GM23338 (cell line): ENCODE data around the gene SH3PXD2B. TPM values are rescaled to one million over a fixed set of nuclear protein-coding genes. Genes with fewer than 3 reads are reported as not detected.

ENCODE experiments used
- ATAC-seq: fragments of 200-7000 bp; cut with Tn5 transposase; 3 replicates; pipeline ENCODE4 v1.9.1; 2020
- DNase-seq: peaks from one replicate; pipeline ENCODE4 v3.0.0-alpha.2; 2015; ENCODE audit warnings: low spot score
- H2AFZ ChIP-seq: fragments of 200-600 bp; sonication (generic); 2 replicates; pipeline ENCODE4 v1.8.0; 2016; ENCODE audit warnings: antibody characterized with exemption, mild to moderate bottlenecking, moderate library complexity
- H3F3A ChIP-seq: fragments of 200-600 bp; sonication (generic); replicated peaks from 2 replicates; pipeline ENCODE4 v1.8.0; 2017; ENCODE audit warnings: antibody characterized with exemption, mixed run types, low read depth
- H3K27ac ChIP-seq: fragments of 200-600 bp; sonication (generic); 2 replicates; pipeline ENCODE4 v1.6.1; 2016; ENCODE audit warnings: low read depth
- H3K27me3 ChIP-seq: fragments of 200-600 bp; sonication (generic); 2 replicates; pipeline ENCODE4 v1.8.0; 2016; ENCODE audit warnings: mild to moderate bottlenecking, mixed run types, moderate library complexity; ENCODE audit not compliant: insufficient read depth
- H3K36me3 ChIP-seq: fragments of 200-600 bp; sonication (generic); 2 replicates; pipeline ENCODE4 v1.8.0; 2016; ENCODE audit warnings: mild to moderate bottlenecking; ENCODE audit not compliant: insufficient read depth
- H3K4me1 ChIP-seq: fragments of 200-600 bp; sonication (generic); 2 replicates; pipeline ENCODE4 v1.8.0; 2016; ENCODE audit warnings: mild to moderate bottlenecking, moderate library complexity; ENCODE audit not compliant: insufficient read depth
- H3K4me2 ChIP-seq: fragments of 200-600 bp; sonication (generic); 2 replicates; pipeline ENCODE4 v1.7.1; 2017; ENCODE audit warnings: mixed run types
- H3K4me3 ChIP-seq: fragments of 200-600 bp; sonication (generic); 2 replicates; pipeline ENCODE4 v1.6.1; 2016; ENCODE audit warnings: mixed run types
- H3K79me2 ChIP-seq: fragments of 200-600 bp; sonication (generic); replicated peaks from 2 replicates; pipeline ENCODE4 v1.8.0; 2017; ENCODE audit warnings: mild to moderate bottlenecking; ENCODE audit not compliant: insufficient read depth
- H3K9me2 ChIP-seq: fragments of 200-600 bp; sonication (generic); 2 replicates; pipeline ENCODE4 v1.8.0; 2017; ENCODE audit not compliant: insufficient read depth
- H4K20me1 ChIP-seq: fragments of 200-600 bp; sonication (generic); replicated peaks from 2 replicates; pipeline ENCODE4 v1.8.0; 2017; ENCODE audit warnings: mild to moderate bottlenecking; ENCODE audit not compliant: insufficient read depth
- H3K27ac Mint-ChIP-seq: 2 replicates; pipeline ENCODE4 v1.8.0; 2020; ENCODE audit warnings: inconsistent platforms, mild to moderate bottlenecking, moderate library complexity, mixed read lengths
- H3K27me3 Mint-ChIP-seq: 3 replicates; pipeline ENCODE4 v1.8.0; 2022; ENCODE audit warnings: low read depth, mild to moderate bottlenecking, moderate library complexity, mixed read lengths, inconsistent platforms; ENCODE audit not compliant: insufficient read depth, poor library complexity
- H3K36me3 Mint-ChIP-seq: 3 replicates; pipeline ENCODE4 v1.8.0; 2021; ENCODE audit warnings: low read depth, mild to moderate bottlenecking, inconsistent platforms, moderate library complexity, mixed read lengths
- H3K4me1 Mint-ChIP-seq: 3 replicates; pipeline ENCODE4 v1.8.0; 2020; ENCODE audit warnings: mild to moderate bottlenecking, inconsistent platforms, mixed read lengths
- H3K4me3 Mint-ChIP-seq: 3 replicates; pipeline ENCODE4 v1.8.0; 2021; ENCODE audit warnings: moderate library complexity, mild to moderate bottlenecking, inconsistent platforms, mixed read lengths
- H3K9me3 Mint-ChIP-seq: 3 replicates; pipeline ENCODE4 v1.8.0; 2020; ENCODE audit warnings: moderate library complexity, mild to moderate bottlenecking, inconsistent platforms, mixed read lengths
- CREB1 ChIP-seq: fragments of 250-450 bp; sonication (Bioruptor Pico); IDR thresholded peaks from 2 replicates; pipeline ENCODE4 v1.5.0; 2020; ENCODE audit warnings: low read depth, mild to moderate bottlenecking, moderate library complexity
- EZH2 ChIP-seq: fragments of 200-600 bp; sonication (generic); IDR thresholded peaks from one replicate; pipeline ENCODE4 v1.8.0; 2017; ENCODE audit warnings: antibody characterized with exemption, mild to moderate bottlenecking, low read depth; ENCODE audit not compliant: unreplicated experiment
- EZH2phosphoT487 ChIP-seq: fragments of 200-600 bp; sonication (generic); IDR thresholded peaks from one replicate; pipeline ENCODE4 v1.8.1; 2018; ENCODE audit warnings: antibody characterized with exemption; ENCODE audit not compliant: unreplicated experiment
- JUNB ChIP-seq: IDR thresholded peaks from one replicate; pipeline ENCODE4 v1.6.1; 2016; ENCODE audit warnings: antibody characterized with exemption; ENCODE audit not compliant: unreplicated experiment
- NANOG ChIP-seq: IDR thresholded peaks from 2 replicates; pipeline ENCODE4 v1.6.1; 2016; ENCODE audit warnings: antibody characterized with exemption, borderline replicate concordance
- POLR2AphosphoS5 ChIP-seq: IDR thresholded peaks from 2 replicates; pipeline ENCODE4 v1.6.1; 2016; ENCODE audit warnings: antibody characterized with exemption, low read depth
- STAT1 ChIP-seq: IDR thresholded peaks from one replicate; pipeline ENCODE4 v1.6.1; 2016; ENCODE audit warnings: antibody characterized with exemption; ENCODE audit not compliant: unreplicated experiment
- ZNF114 ChIP-seq: fragments of 250-450 bp; sonication (Bioruptor Pico); IDR thresholded peaks from 2 replicates; pipeline ENCODE4 v1.5.0; 2020; ENCODE audit warnings: mild to moderate bottlenecking, moderate library complexity
- ZNF331 ChIP-seq: fragments of 250-450 bp; sonication (Bioruptor Pico); IDR thresholded peaks from 2 replicates; pipeline ENCODE4 v1.5.0; 2020; ENCODE audit warnings: low read depth, mild to moderate bottlenecking, moderate library complexity
- polyA plus RNA-seq: library from polyadenylated mRNA; unstranded; fragments of >200 nt; fragmentation: Nextera tagmentation; extraction: Ambion mirVana; gene quantifications from 2 replicates; pipeline ENCODE4 v1.2.1, GENCODE V29; 2016
- total RNA-seq: library from RNA; depleted of rRNA; stranded (reverse); fragments of >200 nt; shearing (Covaris generic); gene quantifications from 2 replicates; pipeline ENCODE4 v1.2.3, GENCODE V29; 2014
- TF ChIP-seq, protein P1 (sequence below), 2 experiments: fragments of 200-600 bp in 1 of 2; sonication (generic) in 1 of 2; conservative IDR thresholded peaks; 2 replicates each; pipeline versions ENCODE4 v1.5.1 to v1.6.1; 2016 to 2017; ENCODE audit warnings: antibody characterized with exemption in 2 of 2, low read depth in 2 of 2, mild to moderate bottlenecking in 2 of 2, moderate library complexity in 1 of 2
- TF ChIP-seq, protein P2 (sequence below): fragments of 250-450 bp; sonication (Bioruptor Pico); IDR thresholded peaks from 2 replicates; pipeline ENCODE4 v1.5.0; 2020; ENCODE audit warnings: mild to moderate bottlenecking, moderate library complexity
- TF ChIP-seq, protein P3 (sequence below): IDR thresholded peaks from one replicate; pipeline ENCODE4 v1.6.1; 2018; ENCODE audit warnings: antibody characterized with exemption; ENCODE audit not compliant: unreplicated experiment
- TF ChIP-seq, protein P4 (sequence below): IDR thresholded peaks from 2 replicates; pipeline ENCODE4 v1.6.1; 2016; ENCODE audit warnings: antibody characterized with exemption

SH3PXD2B gene
- total and polyA plus RNA-seq, 2 experiments from 2014 or later: 40.2 to 52.5 TPM

DNA sequence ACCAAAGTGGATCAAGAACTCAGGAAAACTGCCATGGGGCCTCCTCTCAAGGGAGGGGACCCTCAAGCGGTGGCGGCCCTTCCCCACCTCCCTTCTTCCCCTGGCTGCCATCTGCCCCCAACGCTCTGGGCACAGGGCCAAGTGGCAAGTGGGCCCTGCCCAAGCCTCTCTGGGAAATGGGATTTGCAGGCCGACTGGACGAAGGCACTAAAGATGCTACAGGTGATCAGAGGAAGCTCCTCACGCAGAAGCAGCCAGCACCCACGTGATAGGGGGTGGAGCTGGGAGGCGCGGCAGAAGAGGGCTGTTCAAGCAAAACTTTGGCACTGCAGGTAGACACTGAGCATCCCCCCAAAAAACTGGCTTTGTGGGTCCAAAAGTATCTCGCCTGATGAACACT lies 118.1 kb downstream of the SH3PXD2B start:
- H3K9me2 ChIP-seq: no peaks in the 10 kb centered on the region
- TF ChIP-seq, protein P1, sequence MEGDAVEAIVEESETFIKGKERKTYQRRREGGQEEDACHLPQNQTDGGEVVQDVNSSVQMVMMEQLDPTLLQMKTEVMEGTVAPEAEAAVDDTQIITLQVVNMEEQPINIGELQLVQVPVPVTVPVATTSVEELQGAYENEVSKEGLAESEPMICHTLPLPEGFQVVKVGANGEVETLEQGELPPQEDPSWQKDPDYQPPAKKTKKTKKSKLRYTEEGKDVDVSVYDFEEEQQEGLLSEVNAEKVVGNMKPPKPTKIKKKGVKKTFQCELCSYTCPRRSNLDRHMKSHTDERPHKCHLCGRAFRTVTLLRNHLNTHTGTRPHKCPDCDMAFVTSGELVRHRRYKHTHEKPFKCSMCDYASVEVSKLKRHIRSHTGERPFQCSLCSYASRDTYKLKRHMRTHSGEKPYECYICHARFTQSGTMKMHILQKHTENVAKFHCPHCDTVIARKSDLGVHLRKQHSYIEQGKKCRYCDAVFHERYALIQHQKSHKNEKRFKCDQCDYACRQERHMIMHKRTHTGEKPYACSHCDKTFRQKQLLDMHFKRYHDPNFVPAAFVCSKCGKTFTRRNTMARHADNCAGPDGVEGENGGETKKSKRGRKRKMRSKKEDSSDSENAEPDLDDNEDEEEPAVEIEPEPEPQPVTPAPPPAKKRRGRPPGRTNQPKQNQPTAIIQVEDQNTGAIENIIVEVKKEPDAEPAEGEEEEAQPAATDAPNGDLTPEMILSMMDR (conservative IDR thresholded peaks at IDR 0.05; ENCODE audit: low read depth in 2 of 2): no peak
- TF ChIP-seq CREB1 (CRISPR knock-in tag) (no peak), NANOG (no peak), ZNF331 (CRISPR knock-in tag) (no peak), POLR2AphosphoS5 (no peak), STAT1 (no peak), EZH2 (no peak), JUNB (no peak), ZNF114 (no peak), EZH2phosphoT487 (no peak)
- TF ChIP-seq, protein P2, sequence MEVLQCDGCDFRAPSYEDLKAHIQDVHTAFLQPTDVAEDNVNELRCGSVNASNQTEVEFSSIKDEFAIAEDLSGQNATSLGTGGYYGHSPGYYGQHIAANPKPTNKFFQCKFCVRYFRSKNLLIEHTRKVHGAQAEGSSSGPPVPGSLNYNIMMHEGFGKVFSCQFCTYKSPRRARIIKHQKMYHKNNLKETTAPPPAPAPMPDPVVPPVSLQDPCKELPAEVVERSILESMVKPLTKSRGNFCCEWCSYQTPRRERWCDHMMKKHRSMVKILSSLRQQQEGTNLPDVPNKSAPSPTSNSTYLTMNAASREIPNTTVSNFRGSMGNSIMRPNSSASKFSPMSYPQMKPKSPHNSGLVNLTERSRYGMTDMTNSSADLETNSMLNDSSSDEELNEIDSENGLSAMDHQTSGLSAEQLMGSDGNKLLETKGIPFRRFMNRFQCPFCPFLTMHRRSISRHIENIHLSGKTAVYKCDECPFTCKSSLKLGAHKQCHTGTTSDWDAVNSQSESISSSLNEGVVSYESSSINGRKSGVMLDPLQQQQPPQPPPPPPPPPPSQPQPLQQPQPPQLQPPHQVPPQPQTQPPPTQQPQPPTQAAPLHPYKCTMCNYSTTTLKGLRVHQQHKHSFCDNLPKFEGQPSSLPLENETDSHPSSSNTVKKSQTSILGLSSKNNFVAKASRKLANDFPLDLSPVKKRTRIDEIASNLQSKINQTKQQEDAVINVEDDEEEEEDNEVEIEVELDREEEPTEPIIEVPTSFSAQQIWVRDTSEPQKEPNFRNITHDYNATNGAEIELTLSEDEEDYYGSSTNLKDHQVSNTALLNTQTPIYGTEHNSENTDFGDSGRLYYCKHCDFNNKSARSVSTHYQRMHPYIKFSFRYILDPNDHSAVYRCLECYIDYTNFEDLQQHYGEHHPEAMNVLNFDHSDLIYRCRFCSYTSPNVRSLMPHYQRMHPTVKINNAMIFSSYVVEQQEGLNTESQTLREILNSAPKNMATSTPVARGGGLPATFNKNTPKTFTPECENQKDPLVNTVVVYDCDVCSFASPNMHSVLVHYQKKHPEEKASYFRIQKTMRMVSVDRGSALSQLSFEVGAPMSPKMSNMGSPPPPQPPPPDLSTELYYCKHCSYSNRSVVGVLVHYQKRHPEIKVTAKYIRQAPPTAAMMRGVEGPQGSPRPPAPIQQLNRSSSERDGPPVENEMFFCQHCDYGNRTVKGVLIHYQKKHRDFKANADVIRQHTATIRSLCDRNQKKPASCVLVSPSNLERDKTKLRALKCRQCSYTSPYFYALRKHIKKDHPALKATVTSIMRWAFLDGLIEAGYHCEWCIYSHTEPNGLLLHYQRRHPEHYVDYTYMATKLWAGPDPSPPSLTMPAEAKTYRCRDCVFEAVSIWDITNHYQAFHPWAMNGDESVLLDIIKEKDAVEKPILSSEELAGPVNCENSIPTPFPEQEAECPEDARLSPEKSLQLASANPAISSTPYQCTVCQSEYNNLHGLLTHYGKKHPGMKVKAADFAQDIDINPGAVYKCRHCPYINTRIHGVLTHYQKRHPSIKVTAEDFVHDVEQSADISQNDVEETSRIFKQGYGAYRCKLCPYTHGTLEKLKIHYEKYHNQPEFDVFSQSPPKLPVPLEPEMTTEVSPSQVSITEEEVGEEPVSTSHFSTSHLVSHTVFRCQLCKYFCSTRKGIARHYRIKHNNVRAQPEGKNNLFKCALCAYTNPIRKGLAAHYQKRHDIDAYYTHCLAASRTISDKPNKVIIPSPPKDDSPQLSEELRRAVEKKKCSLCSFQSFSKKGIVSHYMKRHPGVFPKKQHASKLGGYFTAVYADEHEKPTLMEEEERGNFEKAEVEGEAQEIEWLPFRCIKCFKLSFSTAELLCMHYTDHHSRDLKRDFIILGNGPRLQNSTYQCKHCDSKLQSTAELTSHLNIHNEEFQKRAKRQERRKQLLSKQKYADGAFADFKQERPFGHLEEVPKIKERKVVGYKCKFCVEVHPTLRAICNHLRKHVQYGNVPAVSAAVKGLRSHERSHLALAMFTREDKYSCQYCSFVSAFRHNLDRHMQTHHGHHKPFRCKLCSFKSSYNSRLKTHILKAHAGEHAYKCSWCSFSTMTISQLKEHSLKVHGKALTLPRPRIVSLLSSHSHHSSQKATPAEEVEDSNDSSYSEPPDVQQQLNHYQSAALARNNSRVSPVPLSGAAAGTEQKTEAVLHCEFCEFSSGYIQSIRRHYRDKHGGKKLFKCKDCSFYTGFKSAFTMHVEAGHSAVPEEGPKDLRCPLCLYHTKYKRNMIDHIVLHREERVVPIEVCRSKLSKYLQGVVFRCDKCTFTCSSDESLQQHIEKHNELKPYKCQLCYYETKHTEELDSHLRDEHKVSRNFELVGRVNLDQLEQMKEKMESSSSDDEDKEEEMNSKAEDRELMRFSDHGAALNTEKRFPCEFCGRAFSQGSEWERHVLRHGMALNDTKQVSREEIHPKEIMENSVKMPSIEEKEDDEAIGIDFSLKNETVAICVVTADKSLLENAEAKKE (CRISPR knock-in tag): no peak
- TF ChIP-seq, protein P3, sequence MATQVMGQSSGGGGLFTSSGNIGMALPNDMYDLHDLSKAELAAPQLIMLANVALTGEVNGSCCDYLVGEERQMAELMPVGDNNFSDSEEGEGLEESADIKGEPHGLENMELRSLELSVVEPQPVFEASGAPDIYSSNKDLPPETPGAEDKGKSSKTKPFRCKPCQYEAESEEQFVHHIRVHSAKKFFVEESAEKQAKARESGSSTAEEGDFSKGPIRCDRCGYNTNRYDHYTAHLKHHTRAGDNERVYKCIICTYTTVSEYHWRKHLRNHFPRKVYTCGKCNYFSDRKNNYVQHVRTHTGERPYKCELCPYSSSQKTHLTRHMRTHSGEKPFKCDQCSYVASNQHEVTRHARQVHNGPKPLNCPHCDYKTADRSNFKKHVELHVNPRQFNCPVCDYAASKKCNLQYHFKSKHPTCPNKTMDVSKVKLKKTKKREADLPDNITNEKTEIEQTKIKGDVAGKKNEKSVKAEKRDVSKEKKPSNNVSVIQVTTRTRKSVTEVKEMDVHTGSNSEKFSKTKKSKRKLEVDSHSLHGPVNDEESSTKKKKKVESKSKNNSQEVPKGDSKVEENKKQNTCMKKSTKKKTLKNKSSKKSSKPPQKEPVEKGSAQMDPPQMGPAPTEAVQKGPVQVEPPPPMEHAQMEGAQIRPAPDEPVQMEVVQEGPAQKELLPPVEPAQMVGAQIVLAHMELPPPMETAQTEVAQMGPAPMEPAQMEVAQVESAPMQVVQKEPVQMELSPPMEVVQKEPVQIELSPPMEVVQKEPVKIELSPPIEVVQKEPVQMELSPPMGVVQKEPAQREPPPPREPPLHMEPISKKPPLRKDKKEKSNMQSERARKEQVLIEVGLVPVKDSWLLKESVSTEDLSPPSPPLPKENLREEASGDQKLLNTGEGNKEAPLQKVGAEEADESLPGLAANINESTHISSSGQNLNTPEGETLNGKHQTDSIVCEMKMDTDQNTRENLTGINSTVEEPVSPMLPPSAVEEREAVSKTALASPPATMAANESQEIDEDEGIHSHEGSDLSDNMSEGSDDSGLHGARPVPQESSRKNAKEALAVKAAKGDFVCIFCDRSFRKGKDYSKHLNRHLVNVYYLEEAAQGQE: no peak
- TF ChIP-seq, protein P4, sequence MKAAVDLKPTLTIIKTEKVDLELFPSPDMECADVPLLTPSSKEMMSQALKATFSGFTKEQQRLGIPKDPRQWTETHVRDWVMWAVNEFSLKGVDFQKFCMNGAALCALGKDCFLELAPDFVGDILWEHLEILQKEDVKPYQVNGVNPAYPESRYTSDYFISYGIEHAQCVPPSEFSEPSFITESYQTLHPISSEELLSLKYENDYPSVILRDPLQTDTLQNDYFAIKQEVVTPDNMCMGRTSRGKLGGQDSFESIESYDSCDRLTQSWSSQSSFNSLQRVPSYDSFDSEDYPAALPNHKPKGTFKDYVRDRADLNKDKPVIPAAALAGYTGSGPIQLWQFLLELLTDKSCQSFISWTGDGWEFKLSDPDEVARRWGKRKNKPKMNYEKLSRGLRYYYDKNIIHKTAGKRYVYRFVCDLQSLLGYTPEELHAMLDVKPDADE: no peak
- H3K4me1 ChIP-seq: no peaks in the 10 kb centered on the region
- H3K27me3 ChIP-seq: no peaks in the 10 kb centered on the region
- Mint-ChIP-seq H3K27ac (no peak overlapping the region), H3K9me3 (no peaks in the 10 kb centered on the region; the same call in 2 of the 3 replicates), H3K27me3 (peaks cover 18% of the 10 kb centered on the region), H3K36me3 (peaks cover 20% of the 10 kb centered on the region), H3K4me1 (no peaks in the 10 kb centered on the region; the same call in 1 of the 3 replicates), H3K4me3 (no peak overlapping the region)
- DNase-seq (no peak), ATAC-seq (no peak)
- no peak overlapping the region for H2AFZ ChIP-seq
- no peak overlapping the region for H3K27ac ChIP-seq
- no peaks in the 10 kb centered on the region for H4K20me1 ChIP-seq
- no peak overlapping the region for H3K4me2 ChIP-seq
- H3K79me2 ChIP-seq: no peaks in the 10 kb centered on the region
- H3K4me3 ChIP-seq: no peak overlapping the region
- no peaks in the 10 kb centered on the region for H3K36me3 ChIP-seq
- 0 out of 2 replicates have a peak, but pooled peaks cover 3% of the 10 kb centered on the region for H3F3A ChIP-seq
